H4 (cell line): ENCODE data around the gene CIC. TPM values are rescaled to one million over a fixed set of nuclear protein-coding genes. Genes with fewer than 3 reads are reported as not detected.
A peak's percentile ranks its signal among the peaks of the same experiment; 100 is the strongest.

Source experiments
- DNase-seq: peaks from one replicate; pipeline ENCODE4 v3.0.0-alpha.2; 2015; ENCODE audit warnings: low spot score
- total RNA-seq: library from RNA; depleted of rRNA; stranded (reverse); fragments of >200 nt; shearing (Covaris generic); gene quantifications from 2 replicates; pipeline ENCODE4 v1.2.3, GENCODE V29; 2014

CIC gene
- total RNA-seq, 1 experiment from 2014 or later: 10.8 TPM

- no peak for DNase-seq
Measured at GRCh38 chr19:42288881-42289555, 20.0 kb downstream of the CIC start.

GRCh38 chr19:42289556-42290041 lies 20.5 kb downstream of the CIC start:
- no peak for DNase-seq

- DNase-seq: no peak
Measured at GRCh38 chr19:42290136-42290522, 21.1 kb downstream of the CIC start.

- DNase-seq: no peak
Measured at GRCh38 chr19:42290523-42291434, 21.7 kb downstream of the CIC start.

- no peak for DNase-seq
Measured at GRCh38 chr19:42291435-42291810, 22.4 kb downstream of the CIC start.

GRCh38 chr19:42292042-42292960 lies 23.2 kb downstream of the CIC start:
- no peak for DNase-seq

- DNase-seq: no peak
Measured at GRCh38 chr19:42292963-42293362, 23.9 kb downstream of the CIC start.

- no peak for DNase-seq
Measured at GRCh38 chr19:42293540-42293939, 24.5 kb downstream of the CIC start.

- no peak for DNase-seq
Measured at GRCh38 chr19:42293948-42294347, 24.9 kb downstream of the CIC start.

- no peak for DNase-seq
Measured at GRCh38 chr19:42294471-42295137, 25.6 kb downstream of the CIC start.

GRCh38 chr19:42295342-42295741 lies 26.3 kb downstream of the CIC start:
- DNase-seq: no peak

GRCh38 chr19:42295831-42296525 lies 26.9 kb downstream of the CIC start:
- peak; percentile 58 for DNase-seq

- no peak for DNase-seq
Measured at GRCh38 chr19:42297039-42297438, 28.0 kb downstream of the CIC start.

- no peak for DNase-seq
Measured at GRCh38 chr19:42301646-42302203, 32.7 kb downstream of the CIC start, which contains the start of gene PRR19. TSS of gene PRR19 (plus strand) at chr19:42302132. CDS start at chr19:42309585, 7,453 bp downstream.

- DNase-seq: no peak
Measured at GRCh38 chr19:42303101-42303464, 34.0 kb downstream of the CIC start.

GRCh38 chr19:42303876-42304275 lies 34.8 kb downstream of the CIC start:
- no peak for DNase-seq

- no peak for DNase-seq
Measured at GRCh38 chr19:42306646-42307045, 37.6 kb downstream of the CIC start.

GRCh38 chr19:42309686-42310085 lies 40.6 kb downstream of the CIC start:
- DNase-seq: no peak

GRCh38 chr19:42311657-42312056 lies 42.6 kb downstream of the CIC start:
- DNase-seq: no peak

- DNase-seq: no peak
Measured at GRCh38 chr19:42312370-42312769, 43.3 kb downstream of the CIC start.
